Mesenchymal stem cell (in vitro differentiated cells and primary cell): ENCODE results near the gene SLC12A7.

Experiments used
- DNase-seq: peaks from one replicate; pipeline ENCODE4 v3.0.0-alpha.2; 2013
- H2AFZ ChIP-seq: one replicate; pipeline ENCODE4 v1.6.1; 2013; ENCODE audit warnings: low read depth, mild to moderate bottlenecking, control low read depth, inconsistent platforms, low read length, moderate library complexity
- H2AK5ac ChIP-seq: 2 replicates; pipeline ENCODE4 v1.6.1; 2013; ENCODE audit warnings: low read length, moderate library complexity, mild to moderate bottlenecking, inconsistent platforms; ENCODE audit not compliant: severe bottlenecking
- H2BK120ac ChIP-seq: one replicate; pipeline ENCODE4 v1.6.1; 2013; ENCODE audit warnings: low read depth, mild to moderate bottlenecking, inconsistent platforms, low read length, moderate library complexity
- H2BK12ac ChIP-seq, 2 experiments: one replicate each; pipeline ENCODE4 v1.6.1; 2013; ENCODE audit warnings: inconsistent platforms in 2 of 2, low read length in 2 of 2, mild to moderate bottlenecking in 2 of 2, moderate library complexity in 2 of 2, control low read depth in 1 of 2
- H2BK15ac ChIP-seq: one replicate; pipeline ENCODE4 v1.6.1; 2013; ENCODE audit warnings: mild to moderate bottlenecking, low read depth, inconsistent platforms; ENCODE audit not compliant: poor library complexity, severe bottlenecking
- H2BK5ac ChIP-seq: 2 replicates; pipeline ENCODE4 v1.6.1; 2013; ENCODE audit warnings: low read depth, mild to moderate bottlenecking, low read length, control low read depth, inconsistent platforms; ENCODE audit not compliant: poor library complexity, severe bottlenecking
- H3K14ac ChIP-seq, 2 experiments: one replicate each; pipeline ENCODE4 v1.6.1; 2013; ENCODE audit warnings: inconsistent platforms in 2 of 2, low read length in 2 of 2, control low read depth in 1 of 2, mild to moderate bottlenecking in 1 of 2, moderate library complexity in 1 of 2
- H3K18ac ChIP-seq, 2 experiments: one replicate each; pipeline ENCODE4 v1.6.1; 2013; ENCODE audit warnings: inconsistent platforms in 2 of 2, low read length in 2 of 2, control low read depth in 1 of 2, low read depth in 1 of 2, mild to moderate bottlenecking in 1 of 2
- H3K23ac ChIP-seq, 2 experiments: one replicate each; pipeline ENCODE4 v1.6.1; 2013; ENCODE audit warnings: inconsistent platforms in 2 of 2, low read length in 2 of 2, mild to moderate bottlenecking in 2 of 2, moderate library complexity in 2 of 2, control low read depth in 1 of 2
- H3K27ac ChIP-seq: 2 replicates; pipeline ENCODE4 v1.5.1; 2013; ENCODE audit warnings: mild to moderate bottlenecking, moderate library complexity, low read length, control low read depth, inconsistent platforms; ENCODE audit not compliant: poor library complexity, severe bottlenecking
- H3K27me3 ChIP-seq, 2 experiments: 2 replicates each; pipeline versions ENCODE4 v1.6.1 to v1.7.0; 2013; ENCODE audit warnings: low read length in 2 of 2, mild to moderate bottlenecking in 2 of 2, moderate library complexity in 2 of 2, control low read depth in 1 of 2, inconsistent platforms in 1 of 2; ENCODE audit not compliant: control insufficient read depth in 1 of 2, insufficient read depth in 1 of 2
- H3K36me3 ChIP-seq, 2 experiments: 2 replicates each; pipeline versions ENCODE4 v1.6.1 to v1.7.0; 2013; ENCODE audit warnings: low read length in 2 of 2, control low read depth in 1 of 2, inconsistent platforms in 1 of 2, low read depth in 1 of 2, mild to moderate bottlenecking in 1 of 2; ENCODE audit not compliant: insufficient read depth in 2 of 2, control insufficient read depth in 1 of 2
- H3K4ac ChIP-seq, 2 experiments: one replicate each; pipeline ENCODE4 v1.6.1; 2013; ENCODE audit warnings: inconsistent platforms in 2 of 2, low read length in 2 of 2, mild to moderate bottlenecking in 2 of 2, moderate library complexity in 2 of 2, control low read depth in 1 of 2, low read depth in 1 of 2
- H3K4me1 ChIP-seq: 2 replicates; pipeline ENCODE4 v1.6.1; 2013; ENCODE audit warnings: low read depth, low read length, control low read depth; ENCODE audit not compliant: control insufficient read depth, insufficient read depth
- H3K4me2 ChIP-seq: 2 replicates; pipeline ENCODE4 v1.6.1; 2013; ENCODE audit warnings: low read length, mild to moderate bottlenecking, inconsistent platforms; ENCODE audit not compliant: poor library complexity, severe bottlenecking
- H3K4me3 ChIP-seq, 2 experiments: 2 replicates each; pipeline versions ENCODE4 v1.5.1 to v1.7.0; 2013; ENCODE audit warnings: low read length in 2 of 2, mild to moderate bottlenecking in 2 of 2, control low read depth in 1 of 2, low read depth in 1 of 2; ENCODE audit not compliant: insufficient read depth in 1 of 2
- H3K79me1 ChIP-seq: replicated peaks from 2 replicates; pipeline ENCODE4 v1.6.1; 2013; ENCODE audit warnings: mild to moderate bottlenecking, control low read depth, low read length, inconsistent platforms; ENCODE audit not compliant: poor library complexity, severe bottlenecking
- H3K9ac ChIP-seq: 2 replicates; pipeline ENCODE4 v1.7.0; 2013; ENCODE audit warnings: mild to moderate bottlenecking, low read length, moderate library complexity
- H3K9me3 ChIP-seq: 2 replicates; pipeline ENCODE4 v1.7.0; 2013; ENCODE audit warnings: mild to moderate bottlenecking, low read length; ENCODE audit not compliant: control insufficient read depth
- H4K8ac ChIP-seq: one replicate; pipeline ENCODE4 v1.6.1; 2013; ENCODE audit warnings: inconsistent platforms, mild to moderate bottlenecking, low read length, moderate library complexity
- H4K91ac ChIP-seq: one replicate; pipeline ENCODE4 v1.6.1; 2013; ENCODE audit warnings: mild to moderate bottlenecking, low read length, inconsistent platforms
- WGBS: methylation state at CpG from one replicate; pipeline ENCODE4 v1.1.7; 2013; ENCODE audit warnings: mixed read lengths; 5-methylcytosine and 5-hydroxymethylcytosine counted together

SLC12A7 gene

DNA sequence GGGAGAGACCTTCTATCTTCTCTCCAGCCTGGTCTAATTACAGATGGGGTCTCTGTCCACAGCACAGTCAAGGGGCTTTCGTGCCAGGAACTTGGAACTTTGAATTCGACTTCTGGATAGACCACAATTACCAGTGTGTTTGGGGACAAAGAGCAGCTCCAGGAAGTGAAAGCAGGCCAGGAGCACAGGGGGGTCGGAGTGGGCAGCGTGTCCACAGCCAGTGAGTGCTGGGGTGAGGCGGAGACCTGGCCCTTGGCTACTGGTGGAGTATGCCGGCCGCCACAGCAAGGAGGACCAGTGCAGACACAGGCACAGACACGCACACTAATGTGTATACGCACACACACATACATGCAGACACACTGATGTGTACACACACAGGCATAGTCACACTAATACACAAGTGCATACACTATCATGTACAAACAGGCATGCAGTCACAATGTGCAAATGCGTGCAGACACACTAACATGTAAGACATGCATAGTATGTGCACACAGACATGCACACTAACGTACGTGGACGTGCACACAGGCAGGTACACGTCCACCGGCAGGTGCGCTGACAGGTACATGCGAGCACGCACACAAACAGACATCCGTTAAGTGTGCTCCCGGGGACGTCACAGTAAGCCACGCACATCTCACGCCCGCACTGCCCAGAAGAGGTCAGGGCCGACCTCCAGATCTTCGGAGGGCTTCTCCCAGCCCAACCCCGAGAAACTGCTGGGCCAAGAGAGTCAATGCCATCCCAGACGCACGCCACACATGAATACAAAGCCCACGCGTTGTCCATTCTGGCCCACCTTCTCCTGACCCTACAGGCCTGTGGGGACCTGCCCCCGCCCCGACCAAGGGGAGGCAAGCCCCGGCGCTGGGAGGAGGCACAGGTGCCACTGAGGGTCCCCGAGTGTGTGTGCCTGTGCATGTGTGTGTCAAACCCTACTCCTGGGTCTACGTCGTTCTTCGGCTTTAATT, 56.8 kb downstream of the SLC12A7 start:
- 91% methylated on average over 39 of the region's 39 CpGs for WGBS
- H3K27me3 ChIP-seq, result peaks cover 0 to 5% of the 10 kb centered on the region in 2 experiments
- no peak overlapping the region for H3K4me2 ChIP-seq
- no peak overlapping the region for H3K4ac ChIP-seq
- no peak overlapping the region for H3K27ac ChIP-seq
- DNase-seq, result no peak
- H3K18ac ChIP-seq, result no peak overlapping the region
- no peak overlapping the region for H4K8ac ChIP-seq
- H3K9me3 ChIP-seq, result no peaks in the 10 kb centered on the region
- H2BK5ac ChIP-seq, result no peak overlapping the region
- no peak overlapping the region for H2BK12ac ChIP-seq
- no peak overlapping the region for H2AFZ ChIP-seq
- H2AK5ac ChIP-seq, result no peak overlapping the region
- H2BK15ac ChIP-seq, result no peak overlapping the region
- H2BK120ac ChIP-seq, result no peak overlapping the region
- H3K36me3 ChIP-seq, result peaks cover 14 to 21% of the 10 kb centered on the region in 2 experiments
- no peak overlapping the region for H4K91ac ChIP-seq
- no peak overlapping the region for H3K14ac ChIP-seq
- no peak overlapping the region for H3K23ac ChIP-seq
- no peaks in the 10 kb centered on the region for H3K4me1 ChIP-seq
- no peaks in the 10 kb centered on the region for H3K79me1 ChIP-seq
- H3K4me3 ChIP-seq, result no peak overlapping the region
- H3K9ac ChIP-seq, result no peak overlapping the region

DNA sequence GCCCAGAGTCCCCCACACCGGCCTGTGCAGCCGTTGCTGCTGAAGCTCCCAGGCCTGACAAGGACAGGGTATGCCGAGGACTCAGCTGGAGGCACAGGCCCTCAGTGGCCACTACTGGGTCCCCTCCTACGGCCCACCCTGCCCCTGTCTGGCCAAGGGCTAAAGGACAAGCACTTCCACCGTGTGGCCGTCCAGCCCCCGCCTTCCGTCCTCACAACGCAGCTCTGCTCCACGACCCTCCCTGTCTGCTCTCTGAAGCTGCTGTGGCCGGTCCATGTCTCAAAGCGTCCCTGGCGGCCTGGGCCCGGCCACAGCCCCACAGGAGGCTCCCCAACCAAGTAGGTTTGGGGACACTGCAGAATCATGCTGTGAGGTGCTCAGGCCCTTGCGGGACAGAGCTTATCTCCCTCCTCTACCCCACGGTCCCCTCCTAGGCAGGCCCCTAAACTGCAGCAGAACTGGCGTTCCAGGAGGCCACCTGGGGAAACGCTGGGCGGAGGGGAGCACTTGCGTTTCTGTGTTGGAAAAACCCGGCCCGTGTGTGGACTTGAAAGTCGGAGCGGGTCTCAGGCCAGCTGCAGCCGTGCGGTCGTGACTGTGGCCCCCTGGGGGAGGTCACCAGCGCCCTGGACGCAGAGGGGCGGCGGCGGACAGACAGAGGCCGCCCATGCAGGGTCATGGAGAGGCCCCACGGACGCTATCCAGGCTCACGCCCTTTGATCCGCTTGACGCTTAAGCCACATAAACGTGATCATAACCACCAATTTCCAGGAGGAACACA, 57.7 kb downstream of the SLC12A7 start:
- H3K18ac ChIP-seq, result no peak overlapping the region
- no peak overlapping the region for H4K91ac ChIP-seq
- H3K4me3 ChIP-seq, result no peak overlapping the region
- peaks cover 0 to 5% of the 10 kb centered on the region in 2 experiments for H3K27me3 ChIP-seq
- H3K9me3 ChIP-seq, result no peaks in the 10 kb centered on the region
- H3K4me1 ChIP-seq, result no peaks in the 10 kb centered on the region
- no peak overlapping the region for H3K27ac ChIP-seq
- no peak overlapping the region for H3K9ac ChIP-seq
- H3K4me2 ChIP-seq, result no peak overlapping the region
- H2AFZ ChIP-seq, result no peak overlapping the region
- DNase-seq, result no peak
- no peak overlapping the region for H2BK15ac ChIP-seq
- no peak overlapping the region for H4K8ac ChIP-seq
- H3K4ac ChIP-seq, result no peak overlapping the region
- WGBS, result 92% methylated on average over 39 of the region's 39 CpGs
- H2BK5ac ChIP-seq, result no peak overlapping the region
- H2BK12ac ChIP-seq, result no peak overlapping the region
- peaks cover 11 to 18% of the 10 kb centered on the region in 2 experiments for H3K36me3 ChIP-seq
- no peak overlapping the region for H3K23ac ChIP-seq
- H2BK120ac ChIP-seq, result no peak overlapping the region
- no peaks in the 10 kb centered on the region for H3K79me1 ChIP-seq
- no peak overlapping the region for H2AK5ac ChIP-seq
- H3K14ac ChIP-seq, result no peak overlapping the region

DNA sequence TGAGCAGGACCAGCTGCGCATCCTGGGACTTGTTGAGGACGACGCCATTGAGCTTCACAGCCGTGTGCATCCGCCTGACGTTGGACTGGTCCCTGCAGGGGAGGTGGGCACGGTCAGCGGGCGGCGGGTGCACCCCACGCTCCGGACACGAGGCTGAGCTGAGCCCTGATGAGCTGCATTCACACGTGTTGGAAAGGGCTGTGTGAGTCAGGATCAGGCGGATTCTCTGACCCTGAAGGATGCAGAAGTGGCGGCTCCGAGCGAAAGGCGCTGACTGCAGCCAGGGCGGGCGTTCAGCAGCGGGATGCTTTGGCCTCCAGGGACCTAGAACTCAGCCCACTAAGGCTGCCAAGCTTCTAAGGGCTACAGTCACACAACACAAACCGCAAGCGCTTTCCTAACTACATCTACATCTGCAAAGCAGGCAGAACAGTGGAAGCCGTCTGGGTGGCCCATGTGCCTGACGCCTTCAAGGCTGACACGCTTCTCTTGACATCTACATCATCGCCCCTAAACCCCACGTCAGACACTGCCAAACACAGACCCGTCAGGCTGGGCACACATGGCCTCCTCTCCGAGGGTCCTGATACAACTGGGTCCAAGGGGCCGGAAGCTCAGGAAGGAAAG, 58.4 kb downstream of the SLC12A7 start:
- DNase-seq, result no peak
- no peak overlapping the region for H3K18ac ChIP-seq
- H3K27me3 ChIP-seq, result peaks cover 0 to 5% of the 10 kb centered on the region in 2 experiments
- H2BK15ac ChIP-seq, result no peak overlapping the region
- no peak overlapping the region for H2AFZ ChIP-seq
- no peak overlapping the region for H3K4ac ChIP-seq
- no peak overlapping the region for H3K27ac ChIP-seq
- no peak overlapping the region for H3K23ac ChIP-seq
- no peak overlapping the region for H2BK12ac ChIP-seq
- WGBS, result 98% methylated on average over 32 of the region's 32 CpGs
- H3K79me1 ChIP-seq, result no peaks in the 10 kb centered on the region
- H3K4me1 ChIP-seq, result no peaks in the 10 kb centered on the region
- no peak overlapping the region for H2BK5ac ChIP-seq
- peaks cover 11 to 18% of the 10 kb centered on the region in 2 experiments for H3K36me3 ChIP-seq
- H4K91ac ChIP-seq, result no peak overlapping the region
- no peak overlapping the region for H3K9ac ChIP-seq
- no peak overlapping the region for H3K4me2 ChIP-seq
- no peak overlapping the region for H2AK5ac ChIP-seq
- H3K9me3 ChIP-seq, result no peaks in the 10 kb centered on the region
- H2BK120ac ChIP-seq, result no peak overlapping the region
- no peak overlapping the region for H4K8ac ChIP-seq
- H3K4me3 ChIP-seq, result no peak overlapping the region
- no peak overlapping the region for H3K14ac ChIP-seq
